HEK293T (cell line): Measurements from ENCODE around the gene CYP39A1.

Source experiments
- ARNT ChIP-seq: fragments of 450-650 bp; IDR thresholded peaks from 2 replicates; pipeline ENCODE4 v1.6.1; 2017; ENCODE audit warnings: mild to moderate bottlenecking
- BHLHE40 ChIP-seq: fragments of 450-650 bp; IDR thresholded peaks from 2 replicates; pipeline ENCODE4 v1.6.1; 2016; ENCODE audit warnings: mild to moderate bottlenecking, moderate library complexity, borderline replicate concordance
- CTBP1 ChIP-seq: fragments of 450-650 bp; IDR thresholded peaks from 2 replicates; pipeline ENCODE4 v1.6.1; 2016; ENCODE audit warnings: borderline replicate concordance
- FOXA1 ChIP-seq: fragments of 450-650 bp; IDR thresholded peaks from 2 replicates; pipeline ENCODE4 v1.6.1; 2016; ENCODE audit warnings: mild to moderate bottlenecking
- FOXM1 ChIP-seq: fragments of 450-650 bp; IDR thresholded peaks from 2 replicates; pipeline ENCODE4 v1.6.1; 2017; ENCODE audit warnings: mild to moderate bottlenecking, borderline replicate concordance
- HDGF ChIP-seq: fragments of 450-650 bp; IDR thresholded peaks from 2 replicates; pipeline ENCODE4 v1.6.1; 2017; ENCODE audit warnings: antibody characterized with exemption, borderline replicate concordance
- L3MBTL2 ChIP-seq: fragments of 450-650 bp; conservative IDR thresholded peaks from 2 replicates; pipeline ENCODE4 v1.6.1; 2016; ENCODE audit warnings: mild to moderate bottlenecking
- LEF1 ChIP-seq: fragments of 450-650 bp; IDR thresholded peaks from 2 replicates; pipeline ENCODE4 v1.6.1; 2017; ENCODE audit warnings: mild to moderate bottlenecking, borderline replicate concordance
- PKNOX1 ChIP-seq: fragments of 450-650 bp; IDR thresholded peaks from 2 replicates; pipeline ENCODE4 v1.6.1; 2016
- SP1 ChIP-seq: fragments of 450-650 bp; IDR thresholded peaks from 2 replicates; pipeline ENCODE4 v1.6.1; 2017
- SUZ12 ChIP-seq: fragments of 450-650 bp; IDR thresholded peaks from 2 replicates; pipeline ENCODE4 v1.6.1; 2016; ENCODE audit warnings: mild to moderate bottlenecking
- TARDBP ChIP-seq: fragments of 450-650 bp; IDR thresholded peaks from 2 replicates; pipeline ENCODE4 v1.6.1; 2016

- TF ChIP-seq SUZ12 = no peak
- TF ChIP-seq LEF1 = no peak
- TF ChIP-seq PKNOX1 = no peak
- no peak for TF ChIP-seq L3MBTL2
- no peak for TF ChIP-seq ARNT
- no peak for TF ChIP-seq BHLHE40
- TF ChIP-seq TARDBP = no peak
- TF ChIP-seq FOXA1 = no peak
- TF ChIP-seq SP1 = no peak
- no peak for TF ChIP-seq HDGF
- no peak for TF ChIP-seq FOXM1
- no peak for TF ChIP-seq CTBP1
Observed at GRCh38 chr6:46626976-46627375, 25.6 kb downstream of the CYP39A1 start.
